Keratinocyte (primary cell): ENCODE results near the gene NPS. TPM values are rescaled to one million over a fixed set of nuclear protein-coding genes. Genes with fewer than 3 reads are reported as not detected.

Experiments
- DNase-seq: peaks from one replicate; pipeline ENCODE4 v3.0.0-alpha.2; 2011; ENCODE audit warnings: low read depth, missing footprints, low spot score
- FAIRE-seq: peaks from 2 replicates; lab custom pipeline; 2011; peaks lifted over from hg19 to GRCh38; lab: Jason Lieb, UNC
- H2AFZ ChIP-seq: 2 replicates; pipeline ENCODE4 v1.6.0; 2012; ENCODE audit warnings: low read length, control low read depth, inconsistent platforms; ENCODE audit not compliant: control insufficient read depth
- H3K27ac ChIP-seq: 2 replicates; pipeline ENCODE4 v1.5.1; 2011; ENCODE audit warnings: low read length; ENCODE audit not compliant: control insufficient read depth, insufficient read depth
- H3K27me3 ChIP-seq: 3 replicates; pipeline ENCODE4 v1.6.0; 2011; ENCODE audit warnings: low read length; ENCODE audit not compliant: control insufficient read depth, insufficient read depth; ENCODE audit errors: extremely low read depth
- H3K36me3 ChIP-seq, 2 experiments: 2 replicates in 1 of 2; 3 replicates in 1 of 2; pipeline ENCODE4 v1.5.1; 2011; ENCODE audit warnings: low read length in 2 of 2, mild to moderate bottlenecking in 1 of 2; ENCODE audit not compliant: control insufficient read depth in 2 of 2, insufficient read depth in 2 of 2; ENCODE audit errors: extremely low read depth in 1 of 2
- H3K4me1 ChIP-seq: 3 replicates; pipeline ENCODE4 v1.5.1; 2011; ENCODE audit warnings: low read length; ENCODE audit not compliant: control insufficient read depth, insufficient read depth; ENCODE audit errors: extremely low read depth
- H3K4me2 ChIP-seq: 3 replicates; pipeline ENCODE4 v1.6.0; 2011; ENCODE audit warnings: low read depth, low read length; ENCODE audit not compliant: control insufficient read depth, insufficient read depth; ENCODE audit errors: extremely low read depth
- H3K4me3 ChIP-seq, 3 experiments: fragments of 200-600 bp in 1 of 3; sonication (generic) in 1 of 3; 2 replicates in 2 of 3; 3 replicates in 1 of 3; pipeline ENCODE4 v1.5.1; 2011 to 2016; ENCODE audit warnings: low read length in 3 of 3, mild to moderate bottlenecking in 3 of 3, control low read depth in 2 of 3, inconsistent platforms in 1 of 3, low read depth in 1 of 3, mixed read lengths in 1 of 3, mixed run types in 1 of 3, moderate library complexity in 1 of 3; ENCODE audit not compliant: control insufficient read depth in 2 of 3, insufficient read depth in 2 of 3; ENCODE audit errors: extremely low read depth in 1 of 3
- H3K79me2 ChIP-seq: 2 replicates; pipeline ENCODE4 v1.6.0; 2012; ENCODE audit warnings: low read length; ENCODE audit not compliant: control insufficient read depth, insufficient read depth
- H3K9ac ChIP-seq: 3 replicates; pipeline ENCODE4 v1.6.0; 2011; ENCODE audit warnings: low read length; ENCODE audit not compliant: control insufficient read depth, insufficient read depth; ENCODE audit errors: extremely low read depth
- H3K9me1 ChIP-seq: 3 replicates; pipeline ENCODE4 v1.6.0; 2011; ENCODE audit warnings: low read length; ENCODE audit not compliant: control insufficient read depth, insufficient read depth; ENCODE audit errors: extremely low read depth
- H3K9me3 ChIP-seq: 2 replicates; pipeline ENCODE4 v1.5.1; 2012; ENCODE audit warnings: low read depth, low read length; ENCODE audit not compliant: control insufficient read depth
- H4K20me1 ChIP-seq: 3 replicates; pipeline ENCODE4 v1.6.0; 2011; ENCODE audit warnings: low read length; ENCODE audit not compliant: control insufficient read depth, insufficient read depth; ENCODE audit errors: extremely low read depth
- EZH2 ChIP-seq: IDR thresholded peaks from one replicate; pipeline ENCODE4 v1.6.1; 2012; ENCODE audit warnings: inconsistent platforms, mild to moderate bottlenecking, low read length, moderate library complexity
- dilution Hi-C: fragments of 300-500 bp; cut with MboI; formaldehyde crosslinking; loops from one replicate; pipeline ENCODE4 v1.7.0; 2020; ENCODE audit warnings: low sequenced_read_pairs; ENCODE audit not compliant: extremely low pct_ligation_motif_present
- polyA minus RNA-seq, 3 experiments: library from RNA; depleted of rRNA, polyadenylated mRNA; stranded (reverse); fragments of >200 nt; gene quantifications; 1 replicate in 1 of 3; 2 replicates in 1 of 3; 3 replicates in 1 of 3; pipeline ENCODE4 v1.2.3, GENCODE V29; 2011
- polyA plus RNA-seq, 5 experiments: library from polyadenylated mRNA; depleted of rRNA in 3 of 5; stranded (reverse) in 3 of 5; stranded (forward) in 1 of 5; unstranded in 1 of 5; fragments of >200 nt; gene quantifications; 1 replicate in 1 of 5; 2 replicates in 3 of 5; 3 replicates in 1 of 5; pipeline versions ENCODE4 v1.2.1 to v1.2.3, GENCODE V29; 2011 to 2012; ENCODE audit warnings: missing spikeins in 2 of 5, low read depth in 1 of 5, low replicate concordance in 1 of 5
- TF ChIP-seq, protein P1 (sequence below), 3 experiments: IDR thresholded peaks in 1 of 3; conservative IDR thresholded peaks in 1 of 3; optimal IDR thresholded peaks in 1 of 3; 2 replicates in 2 of 3; 3 replicates in 1 of 3; pipeline versions ENCODE3 to v1.5.1; 2011; ENCODE audit warnings: low read length in 3 of 3, mild to moderate bottlenecking in 3 of 3, moderate library complexity in 2 of 3, control low read depth in 1 of 3, inconsistent platforms in 1 of 3; ENCODE audit not compliant: insufficient read depth in 2 of 3; ENCODE audit errors: extremely low read depth in 1 of 3

The NPS gene, protein sequence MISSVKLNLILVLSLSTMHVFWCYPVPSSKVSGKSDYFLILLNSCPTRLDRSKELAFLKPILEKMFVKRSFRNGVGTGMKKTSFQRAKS
- not detected in 3 replicates for polyA plus RNA-seq
- not detected for polyA plus RNA-seq (2011; ENCODE audit: low read depth)
- polyA plus RNA-seq (2011; cell fraction: cytosol; rRNA removed) = not detected in 2 replicates
- not detected in 2 replicates for polyA plus RNA-seq (2011; cell fraction: nucleus; rRNA removed)
- polyA plus RNA-seq (2012; ENCODE audit: low replicate concordance) = not detected in 2 replicates
- not detected in 3 replicates for polyA minus RNA-seq
- not detected for polyA minus RNA-seq (2011; cell fraction: cytosol; rRNA and poly(A)+ RNA removed)
- not detected in 2 replicates for polyA minus RNA-seq (2011; cell fraction: nucleus; rRNA and poly(A)+ RNA removed)

DNA sequence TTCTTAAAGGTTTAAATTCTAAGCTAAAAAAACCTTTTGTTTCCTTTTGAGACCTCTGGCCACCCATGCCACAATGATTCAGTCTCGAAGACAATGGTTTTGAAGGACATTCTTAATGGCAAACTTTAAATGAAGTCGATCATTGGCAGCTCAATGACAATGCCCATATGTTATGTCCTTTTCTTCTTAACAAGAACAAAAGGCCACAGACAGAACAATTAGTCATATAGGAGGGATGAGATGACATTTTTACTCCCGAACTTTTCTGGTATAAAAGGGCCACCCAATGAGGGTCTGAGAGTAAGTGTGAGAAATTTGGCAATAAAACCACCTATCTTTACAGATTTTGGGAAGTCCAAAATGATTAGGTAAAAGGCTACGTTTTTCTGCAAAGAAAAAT is at the start of gene NPS:
Gene NPS, plus strand, starts transcription at position 301 of the 400 bp plus-strand sequence. Its CDS starts 60 bp downstream, at position 361.
- dilution Hi-C loops = no loop called here
- no peak for FAIRE-seq

DNA sequence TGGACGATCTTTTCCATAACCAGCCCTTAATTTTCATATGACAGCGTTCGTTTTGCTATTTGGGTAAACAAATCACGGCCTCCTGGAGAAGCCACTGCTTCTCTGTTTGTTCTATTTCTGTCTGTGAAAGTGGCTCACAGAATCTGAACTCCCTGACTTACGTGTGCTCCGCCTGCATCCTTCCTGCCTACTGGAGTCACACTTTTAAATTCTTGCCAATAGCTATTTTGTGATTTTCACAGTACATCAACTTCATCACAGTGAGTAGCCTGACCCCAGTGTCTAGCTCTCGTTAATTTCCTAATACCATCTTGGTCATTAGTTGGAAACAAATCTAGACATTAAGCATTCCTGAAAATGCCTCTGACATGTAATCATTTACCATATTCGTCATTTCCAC is 49.0 kb upstream of the NPS start:
- Histone ChIP-seq H2AFZ (no peak overlapping the region), H3K36me3 (no peaks in the 10 kb centered on the region), H3K4me3 (no peak overlapping the region), H3K9ac (no peak overlapping the region), H3K9me1 (no peaks in the 10 kb centered on the region), H3K79me2 (no peaks in the 10 kb centered on the region), H3K27me3 (no peaks in the 10 kb centered on the region), H3K4me2 (no peak overlapping the region), H3K27ac (no peak overlapping the region), H3K4me1 (no peaks in the 10 kb centered on the region), H3K9me3 (no peaks in the 10 kb centered on the region), H4K20me1 (no peaks in the 10 kb centered on the region)
- no peak for DNase-seq
- TF ChIP-seq, protein P1, sequence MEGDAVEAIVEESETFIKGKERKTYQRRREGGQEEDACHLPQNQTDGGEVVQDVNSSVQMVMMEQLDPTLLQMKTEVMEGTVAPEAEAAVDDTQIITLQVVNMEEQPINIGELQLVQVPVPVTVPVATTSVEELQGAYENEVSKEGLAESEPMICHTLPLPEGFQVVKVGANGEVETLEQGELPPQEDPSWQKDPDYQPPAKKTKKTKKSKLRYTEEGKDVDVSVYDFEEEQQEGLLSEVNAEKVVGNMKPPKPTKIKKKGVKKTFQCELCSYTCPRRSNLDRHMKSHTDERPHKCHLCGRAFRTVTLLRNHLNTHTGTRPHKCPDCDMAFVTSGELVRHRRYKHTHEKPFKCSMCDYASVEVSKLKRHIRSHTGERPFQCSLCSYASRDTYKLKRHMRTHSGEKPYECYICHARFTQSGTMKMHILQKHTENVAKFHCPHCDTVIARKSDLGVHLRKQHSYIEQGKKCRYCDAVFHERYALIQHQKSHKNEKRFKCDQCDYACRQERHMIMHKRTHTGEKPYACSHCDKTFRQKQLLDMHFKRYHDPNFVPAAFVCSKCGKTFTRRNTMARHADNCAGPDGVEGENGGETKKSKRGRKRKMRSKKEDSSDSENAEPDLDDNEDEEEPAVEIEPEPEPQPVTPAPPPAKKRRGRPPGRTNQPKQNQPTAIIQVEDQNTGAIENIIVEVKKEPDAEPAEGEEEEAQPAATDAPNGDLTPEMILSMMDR (optimal IDR thresholded peaks at IDR 0.05 in 1 of 3, IDR thresholded peaks at IDR 0.05 in 1 of 3, conservative IDR thresholded peaks at IDR 0.05 in 1 of 3; ENCODE audit: extremely low read depth in 1 of 3, insufficient read depth in 2 of 3, low read length in 3 of 3) = no peak
- no peak for TF ChIP-seq EZH2
- FAIRE-seq = no peak
- dilution Hi-C loops = no loop called here

More for the DNA sequence above, at the start of gene NPS:
- H3K4me2 ChIP-seq = no peak within 1 kb of the TSS
- no peaks in the 10 kb centered on the region for H3K79me2 ChIP-seq
- H3K27ac ChIP-seq = no peak within 1 kb of the TSS
- H3K27me3 ChIP-seq = no peaks in the 10 kb centered on the region
- no peaks in the 10 kb centered on the region for H3K4me1 ChIP-seq
- no peak within 1 kb of the TSS for H3K4me3 ChIP-seq
- H4K20me1 ChIP-seq = no peaks in the 10 kb centered on the region
- no peak within 1 kb of the TSS for H2AFZ ChIP-seq
- no peaks in the 10 kb centered on the region for H3K9me3 ChIP-seq
- H3K9me1 ChIP-seq = no peaks in the 10 kb centered on the region
- no peak for DNase-seq
- TF ChIP-seq, protein P1 (optimal IDR thresholded peaks at IDR 0.05 in 1 of 3, IDR thresholded peaks at IDR 0.05 in 1 of 3, conservative IDR thresholded peaks at IDR 0.05 in 1 of 3; ENCODE audit: extremely low read depth in 1 of 3, insufficient read depth in 2 of 3, low read length in 3 of 3) = no peak
- TF ChIP-seq EZH2 = no peak
- no peaks in the 10 kb centered on the region for H3K36me3 ChIP-seq
- H3K9ac ChIP-seq = no peak within 1 kb of the TSS
